ENCODE data around the gene LCAT.

DNA sequence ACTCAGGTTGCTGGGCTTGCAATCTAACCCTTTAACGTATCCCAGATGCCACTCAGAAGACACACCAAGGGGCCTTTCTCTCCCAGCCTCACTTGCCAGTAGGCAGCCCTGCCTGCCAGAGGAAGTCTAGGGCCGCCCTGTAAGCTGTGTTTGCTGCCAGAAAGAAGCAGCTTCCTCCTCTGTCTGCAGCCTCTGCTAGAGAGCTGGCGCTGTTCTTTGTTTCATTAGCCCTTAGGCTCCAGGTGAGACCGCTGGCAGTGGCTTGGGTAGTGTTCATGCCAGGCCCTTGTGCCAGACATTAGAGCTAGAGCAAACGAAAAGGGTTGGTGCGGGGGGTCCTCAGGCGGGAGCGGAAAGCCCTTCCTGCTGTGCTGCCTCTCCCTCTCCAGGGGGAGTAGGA lies 21.2 kb downstream of the LCAT start:
- TF ChIP-seq POLR2AphosphoS5 (IDR thresholded peaks at IDR 0.05; ENCODE audit: borderline replicate concordance, low read depth, low read length), result no peak
- no peak for TF ChIP-seq EZH2 (IDR thresholded peaks at IDR 0.05)
